HG03565 (cell line): ENCODE data around the gene LRP5.

Experiments used
- ATAC-seq: cut with Tn5 transposase; IDR thresholded peaks from one replicate; pipeline ENCODE4 v1.9.1; 2021; ENCODE audit warnings: mild to moderate bottlenecking, moderate library complexity; ENCODE audit not compliant: unreplicated experiment

LRP5 gene

DNA sequence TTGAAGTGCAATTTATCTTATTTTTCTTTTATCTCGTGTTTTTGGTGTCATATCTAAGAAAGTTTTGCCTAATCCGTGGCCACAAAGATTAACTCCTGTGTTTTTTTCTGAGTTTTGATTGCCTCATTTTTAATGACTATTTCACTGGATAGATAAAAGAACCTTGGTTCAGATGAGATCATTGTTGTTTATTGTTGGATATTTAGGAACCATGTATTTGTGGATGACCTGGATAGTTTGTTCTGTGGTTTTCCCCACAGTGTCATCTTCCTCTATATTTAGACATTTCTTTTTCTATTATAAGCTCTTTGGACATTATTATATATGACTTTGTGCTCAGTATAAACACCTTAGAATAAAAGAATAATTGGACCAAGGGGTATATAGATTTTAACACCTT, 185.4 kb downstream of the LRP5 start:
- ATAC-seq = no peak

- no peak for ATAC-seq
These were observed 185.9 kb downstream of the LRP5 start for GRCh38 chr11:68498321-68498720.
